Sciatic nerve (tissue), 2 donors: ENCODE data around the gene TXK. TPM values are rescaled to one million over a fixed set of nuclear protein-coding genes. Genes with fewer than 3 reads are reported as not detected.

Experiments used
- ATAC-seq: fragments of 200-7000 bp; cut with Tn5 transposase; one replicate; pipeline ENCODE4 v1.9.1; 2020; ENCODE audit warnings: mild to moderate bottlenecking, moderate library complexity
- DNase-seq: peaks from one replicate; pipeline ENCODE4 v3.0.0-alpha.2; 2020; ENCODE audit warnings: low spot score
- intact Hi-C: fragments of 100-400 bp; cut with DNase I; formaldehyde crosslinking; loops from one replicate; pipeline ENCODE4 v1.14.2; 2022
- total RNA-seq: library from RNA; stranded (reverse); fragmentation: NEBNext Ultra II Directional; extraction: Animal tissue kit (Norgen Biotek cat#: 25700); gene quantifications from one replicate; pipeline ENCODE4 v1.2.1, GENCODE V29; 2021
- donor health status: DM: no; HTN: no; CAD: no.
- donor health status: DM: no; HTN: no; CAD: no.

TXK gene
- total RNA-seq, 1 donor from 2014 or later: 3.9 TPM

GRCh38 chr4:48073567-48074103 is 60.4 kb downstream of the TXK start:
- DNase-seq: no peak
- intact Hi-C loops: no loop called here
- no peak for ATAC-seq

- DNase-seq: no peak
- no peak for ATAC-seq
- intact Hi-C loops: no loop called here
Measured at GRCh38 chr4:48071191-48071590, 62.9 kb downstream of the TXK start.

GRCh38 chr4:48069026-48069425 is 65.0 kb downstream of the TXK start:
- no peak for DNase-seq
- intact Hi-C loops: no loop called here
- ATAC-seq: no peak

- no peak for DNase-seq
- intact Hi-C loops: no loop called here
- no peak for ATAC-seq
Measured at GRCh38 chr4:48068182-48068581, 65.9 kb downstream of the TXK start.

- ATAC-seq: no peak
Measured at GRCh38 chr4:48067536-48067935, 66.5 kb downstream of the TXK start.

GRCh38 chr4:48065587-48066052 is 68.4 kb downstream of the TXK start:
- ATAC-seq (no peak), DNase-seq (no peak)
- intact Hi-C loops: no loop called here

More at GRCh38 chr4:48067536-48067935, 66.5 kb downstream of the TXK start:
- DNase-seq: no peak
- intact Hi-C loops: no loop called here

- DNase-seq: no peak
- intact Hi-C loops: no loop called here
- no peak for ATAC-seq
Measured at GRCh38 chr4:48064349-48064748, 69.7 kb downstream of the TXK start.

GRCh38 chr4:48058617-48059530 is 75.2 kb downstream of the TXK start:
- no peak for DNase-seq
- intact Hi-C loops: no loop called here
- no peak for ATAC-seq

DNA sequence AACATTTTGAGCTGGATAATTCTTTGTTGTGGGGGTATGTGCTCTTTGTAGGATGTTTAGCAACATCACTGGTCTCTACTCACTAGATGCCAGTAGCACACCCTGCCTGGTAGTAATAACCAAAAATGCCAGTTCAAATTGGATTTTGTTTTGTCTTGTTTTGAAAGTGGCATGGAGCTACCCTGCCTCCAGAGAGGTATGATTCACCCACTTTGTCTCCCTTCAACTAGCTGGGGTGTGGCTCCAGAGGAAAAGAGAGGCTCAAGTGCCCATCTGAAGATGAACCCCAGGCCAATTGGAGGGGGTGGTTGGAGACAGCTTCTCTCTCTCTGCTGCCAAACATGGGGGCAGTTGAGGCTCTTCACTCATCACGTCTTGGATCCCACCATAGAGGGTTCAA is 83.0 kb downstream of the TXK start:
- intact Hi-C loops: no loop called here
- ATAC-seq: no peak
- DNase-seq: no peak

DNA sequence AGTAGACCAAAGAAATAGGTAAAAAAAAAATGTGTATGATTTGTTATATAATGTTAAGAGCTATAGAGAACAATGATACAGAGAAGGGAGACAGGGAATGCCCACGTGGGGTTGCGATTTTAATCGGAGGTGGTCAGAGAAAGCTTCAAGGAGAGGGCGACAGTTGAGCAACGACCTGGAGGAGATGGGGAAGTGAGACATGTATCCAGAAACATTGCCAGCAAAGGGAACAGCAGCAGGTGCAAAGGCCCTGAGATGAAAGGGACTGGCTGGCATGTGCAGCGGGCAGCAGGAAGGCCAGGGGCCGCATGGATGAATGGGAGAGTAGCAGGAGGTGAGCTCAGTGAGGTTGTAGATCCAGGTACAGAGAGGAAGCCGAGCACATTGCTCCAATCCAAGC is 84.6 kb downstream of the TXK start:
- ATAC-seq: no peak
- intact Hi-C loops: no loop called here

DNA sequence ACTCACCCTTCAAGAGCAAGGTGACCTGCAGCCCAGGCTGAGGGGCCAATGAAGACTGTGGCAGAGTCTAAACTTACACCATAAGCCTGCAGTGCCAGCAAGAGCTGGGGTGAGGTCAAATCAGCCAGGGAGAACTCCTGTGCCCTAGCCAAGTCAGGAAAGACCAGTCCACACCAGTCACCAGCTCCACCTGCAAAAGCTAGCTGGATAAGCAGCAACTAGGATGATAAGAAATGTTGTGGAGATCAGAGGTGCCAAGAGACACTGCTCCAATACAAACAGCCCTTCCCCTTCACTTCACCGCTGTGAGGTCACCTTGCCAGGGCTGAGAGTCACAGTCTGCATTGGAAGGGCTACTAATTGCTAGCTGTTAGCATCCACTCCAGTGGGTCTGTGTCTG is 86.2 kb downstream of the TXK start:
- no peak for ATAC-seq
- DNase-seq: no peak
- intact Hi-C loops: no loop called here

More for the DNA sequence above, 84.6 kb downstream of the TXK start:
- DNase-seq: no peak

DNA sequence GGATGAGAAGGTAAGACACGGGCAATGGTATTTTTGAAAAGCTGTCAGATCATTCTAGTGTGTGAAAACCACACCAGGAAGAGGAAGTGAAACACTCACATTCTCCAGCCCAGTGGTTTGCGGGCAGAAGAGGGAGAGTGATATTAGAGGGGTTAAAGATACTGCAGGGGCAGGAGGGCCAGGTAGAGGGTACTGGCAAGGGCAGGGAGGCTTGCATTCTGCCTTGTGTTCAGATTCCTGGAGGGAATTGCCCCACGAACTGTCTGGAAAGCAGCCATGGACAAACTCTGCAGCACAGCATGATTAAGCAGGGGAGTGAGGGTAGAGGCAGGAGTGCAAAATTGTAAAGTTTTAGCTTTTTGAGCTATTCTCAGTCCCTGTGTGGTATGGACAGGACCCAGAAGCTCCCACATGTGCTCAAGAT is 86.6 kb downstream of the TXK start:
- DNase-seq: no peak
- peak; percentile 10 for ATAC-seq
- intact Hi-C loops: no loop called here

DNA sequence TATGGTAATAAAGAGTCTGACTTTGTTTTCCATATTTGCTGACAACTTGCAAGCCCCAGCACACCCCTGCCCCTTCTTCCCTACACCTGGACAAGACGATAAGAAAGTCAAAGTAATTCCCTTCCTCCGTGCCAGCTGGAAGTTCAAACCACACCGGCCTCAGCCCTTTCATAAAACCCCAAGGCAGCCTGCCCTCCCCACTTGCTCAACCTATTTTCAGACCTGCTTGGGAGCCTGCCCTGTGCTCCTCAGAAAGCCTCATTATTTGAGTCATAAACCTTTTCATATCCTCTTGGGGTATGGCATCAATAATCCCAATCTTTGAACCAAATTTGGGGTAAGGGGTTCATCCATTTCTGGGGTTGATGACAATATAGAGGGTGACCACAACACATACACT is 88.0 kb downstream of the TXK start:
- no peak for ATAC-seq
- intact Hi-C loops: no loop called here
- no peak for DNase-seq

GRCh38 chr4:48044298-48044697 is 89.8 kb downstream of the TXK start:
- intact Hi-C loops: no loop called here
- ATAC-seq (no peak), DNase-seq (no peak)

GRCh38 chr4:48043504-48043903 is 90.5 kb downstream of the TXK start:
- DNase-seq (no peak), ATAC-seq (no peak)
- intact Hi-C loops: no loop called here

DNA sequence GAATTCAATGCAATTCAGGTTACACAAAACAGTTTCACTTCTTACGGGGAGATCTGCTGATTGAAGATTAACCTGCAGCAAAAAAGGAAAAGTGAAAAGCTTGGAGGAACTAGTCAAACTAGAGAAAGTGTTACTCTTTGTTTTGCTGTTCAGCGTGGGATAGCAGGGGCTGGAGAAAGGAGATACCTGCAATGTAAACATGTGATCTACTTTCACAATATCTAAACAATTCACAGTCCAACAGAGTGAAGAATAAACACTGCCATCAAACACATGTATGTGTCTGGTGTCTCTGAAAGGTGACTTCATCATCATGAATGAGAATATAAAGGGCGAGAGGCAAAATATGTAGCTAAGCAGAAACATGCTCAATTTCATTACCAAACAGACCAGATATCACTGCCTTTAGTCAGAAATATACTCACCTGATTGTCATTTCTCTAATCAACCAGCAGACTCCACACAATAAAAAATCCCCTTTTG is 91.0 kb downstream of the TXK start:
- ATAC-seq (no peak), DNase-seq (no peak)
- intact Hi-C loops: no loop called here

- ATAC-seq (no peak), DNase-seq (no peak)
- intact Hi-C loops: no loop called here
Measured at GRCh38 chr4:48041535-48042137, 92.4 kb downstream of the TXK start.

- DNase-seq (no peak), ATAC-seq (no peak)
- intact Hi-C loops: no loop called here
Measured at GRCh38 chr4:48039561-48039960, 94.5 kb downstream of the TXK start.

DNA sequence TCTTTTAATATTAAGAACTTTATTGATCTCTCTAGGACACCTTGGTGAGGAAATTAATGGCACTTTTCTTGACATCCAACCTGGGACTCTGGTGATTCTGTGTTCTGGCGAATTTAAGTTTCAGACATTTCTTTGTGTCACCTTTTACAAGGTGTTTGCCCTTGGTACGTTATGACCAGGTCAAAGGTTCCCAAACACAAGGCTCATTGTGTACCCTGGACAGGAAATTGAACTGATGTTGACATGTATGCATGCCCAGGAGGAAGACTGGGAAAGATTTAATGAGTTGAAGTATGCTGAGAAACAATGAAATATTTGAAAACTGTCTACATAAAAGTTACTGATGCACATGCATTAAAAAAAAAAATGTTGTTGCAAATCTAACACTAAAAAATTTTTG is 95.4 kb downstream of the TXK start:
- intact Hi-C loops: no loop called here
- ATAC-seq: no peak
- DNase-seq: no peak

DNA sequence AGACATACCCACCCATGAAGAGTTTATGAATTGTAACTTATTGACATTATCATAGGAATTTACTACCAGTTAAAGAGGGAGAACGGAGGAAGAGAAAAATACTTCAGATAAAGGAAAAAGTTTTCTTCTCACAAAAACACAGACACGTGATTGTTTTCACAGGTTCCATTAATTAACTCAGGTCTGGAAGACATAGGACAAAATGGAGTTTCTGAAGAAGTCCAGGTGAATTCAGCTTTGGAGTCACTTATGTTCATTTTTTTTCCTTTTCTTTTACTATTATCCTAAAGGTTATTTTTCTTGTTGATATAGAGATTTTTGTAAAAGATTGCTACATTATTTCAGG is 97.0 kb downstream of the TXK start:
- intact Hi-C loops: no loop called here
- no peak for DNase-seq

More for the DNA sequence above, 97.0 kb downstream of the TXK start:
- no peak for ATAC-seq
